ENCODE measurements around the gene AUH. TPM values are rescaled to one million over a fixed set of nuclear protein-coding genes. Genes with fewer than 3 reads are reported as not detected.

The AUH gene
- total and polyA plus RNA-seq, 2 donors (not counting 1 experiment from before 2014, with no cell fraction given): 11.3 to 55.5 TPM

DNA sequence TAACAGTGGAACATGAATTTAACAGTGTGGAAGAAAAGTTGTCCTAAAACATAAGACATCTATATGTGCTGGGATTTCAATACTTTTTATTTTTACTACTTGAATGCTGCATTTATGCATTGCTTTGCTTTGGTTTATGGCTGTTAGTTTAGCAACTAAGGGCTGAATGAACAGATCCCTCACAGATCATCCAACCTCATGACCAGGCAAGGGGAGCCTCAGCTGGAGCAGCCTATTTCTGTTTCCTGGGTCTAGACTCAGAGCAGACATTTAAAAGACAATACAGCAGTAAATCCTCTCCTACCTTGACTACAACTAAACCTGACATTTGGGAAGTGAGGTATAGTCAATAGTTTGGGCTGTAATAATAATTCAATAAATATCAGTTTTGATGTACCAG lies 163.3 kb downstream of the AUH start:
- Histone ChIP-seq H3K27ac (ENCODE audit: insufficient read depth, low read length) (peak overlapping the region; percentile 1), H4K20me1 (ENCODE audit: control insufficient read depth, extremely low read depth, insufficient read depth, low read length) (no peaks in the 10 kb centered on the region), H3K79me2 (ENCODE audit: control insufficient read depth, insufficient read depth, low read length) (no peaks in the 10 kb centered on the region), H2AFZ (ENCODE audit: low read length) (no peak overlapping the region), H3K27me3 (ENCODE audit: control insufficient read depth, insufficient read depth, low read length) (no peaks in the 10 kb centered on the region), H3K9ac (ENCODE audit: insufficient read depth, low read length) (no peak overlapping the region), H3K4me1 (ENCODE audit: control insufficient read depth, extremely low read depth, insufficient read depth, low read length) (peaks cover 14% of the 10 kb centered on the region), H3K4me2 (ENCODE audit: extremely low read depth, insufficient read depth, low read length) (no peak overlapping the region), H3K9me3 (ENCODE audit: control insufficient read depth, insufficient read depth, low read depth, low read length) (no peaks in the 10 kb centered on the region), H3K36me3 (ENCODE audit: control insufficient read depth, insufficient read depth, low read length) (no peaks in the 10 kb centered on the region), H3K4me3 (replicated peaks in 1 of 4; ENCODE audit: control extremely low read depth in 1 of 4, insufficient read depth in 1 of 4, low read depth in 3 of 4, low read length in 4 of 4) (no peak overlapping the region)
- DNase-seq (ENCODE audit: low read depth in 2 of 2): peak in 1 of 2 donors; percentile 26
- TF ChIP-seq EZH2 (IDR thresholded peaks at IDR 0.05; ENCODE audit: low read length, missing control alignments): no peak
- TF ChIP-seq, protein P1, sequence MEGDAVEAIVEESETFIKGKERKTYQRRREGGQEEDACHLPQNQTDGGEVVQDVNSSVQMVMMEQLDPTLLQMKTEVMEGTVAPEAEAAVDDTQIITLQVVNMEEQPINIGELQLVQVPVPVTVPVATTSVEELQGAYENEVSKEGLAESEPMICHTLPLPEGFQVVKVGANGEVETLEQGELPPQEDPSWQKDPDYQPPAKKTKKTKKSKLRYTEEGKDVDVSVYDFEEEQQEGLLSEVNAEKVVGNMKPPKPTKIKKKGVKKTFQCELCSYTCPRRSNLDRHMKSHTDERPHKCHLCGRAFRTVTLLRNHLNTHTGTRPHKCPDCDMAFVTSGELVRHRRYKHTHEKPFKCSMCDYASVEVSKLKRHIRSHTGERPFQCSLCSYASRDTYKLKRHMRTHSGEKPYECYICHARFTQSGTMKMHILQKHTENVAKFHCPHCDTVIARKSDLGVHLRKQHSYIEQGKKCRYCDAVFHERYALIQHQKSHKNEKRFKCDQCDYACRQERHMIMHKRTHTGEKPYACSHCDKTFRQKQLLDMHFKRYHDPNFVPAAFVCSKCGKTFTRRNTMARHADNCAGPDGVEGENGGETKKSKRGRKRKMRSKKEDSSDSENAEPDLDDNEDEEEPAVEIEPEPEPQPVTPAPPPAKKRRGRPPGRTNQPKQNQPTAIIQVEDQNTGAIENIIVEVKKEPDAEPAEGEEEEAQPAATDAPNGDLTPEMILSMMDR (conservative IDR thresholded peaks at IDR 0.05 in 1 of 2, IDR thresholded peaks at IDR 0.05 in 1 of 2; ENCODE audit: low read depth in 1 of 2, low read length in 2 of 2): no peak

DNA sequence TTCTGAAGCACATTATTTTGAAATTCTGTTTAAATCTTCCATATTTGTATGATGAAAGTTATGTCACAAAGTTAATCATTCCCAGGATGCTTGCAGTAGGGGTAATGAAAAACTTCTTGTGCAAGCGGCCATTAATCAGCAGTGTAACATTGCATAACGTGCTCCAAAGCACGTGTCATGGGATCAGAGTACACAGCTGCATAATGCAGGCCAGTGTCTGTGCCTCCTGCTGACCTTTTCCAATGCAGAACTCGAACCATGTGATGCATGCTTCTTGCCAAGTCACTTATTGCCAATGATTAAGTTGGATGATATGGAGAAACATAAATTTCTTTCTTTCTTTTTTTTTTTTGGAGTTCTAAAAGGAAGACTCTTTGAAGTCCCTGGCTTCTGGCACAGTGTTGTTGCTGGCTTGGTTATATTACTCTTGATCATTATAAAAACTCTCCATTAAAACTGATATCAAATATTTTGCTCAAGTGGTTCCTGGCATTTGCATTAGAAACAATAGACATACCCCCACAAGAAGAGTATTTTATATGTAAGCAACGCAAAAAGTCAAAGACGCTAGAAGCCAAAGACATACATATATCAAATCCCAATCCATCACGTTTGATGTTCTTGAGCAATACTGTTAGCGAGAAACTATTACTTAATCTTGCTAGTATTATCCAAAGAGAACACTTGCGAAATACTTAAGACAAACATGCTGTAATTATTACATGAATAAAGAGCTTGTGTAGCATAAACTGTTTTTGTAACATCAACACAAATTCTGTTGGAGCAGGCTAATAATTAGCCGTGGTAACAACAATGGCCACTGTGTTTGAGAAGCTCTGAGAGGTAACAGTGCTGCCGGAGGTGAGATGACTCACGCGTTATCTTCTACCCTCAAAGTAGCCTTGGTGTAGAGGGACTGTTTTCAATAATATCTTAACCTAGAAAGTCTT lies 164.2 kb downstream of the AUH start:
- H3K27ac ChIP-seq (ENCODE audit: insufficient read depth, low read length): peak overlapping the region; percentile 99
- no peak overlapping the region for H3K4me3 ChIP-seq (replicated peaks in 1 of 4; ENCODE audit: control extremely low read depth in 1 of 4, insufficient read depth in 1 of 4, low read depth in 3 of 4, low read length in 4 of 4)
- no peaks in the 10 kb centered on the region for H4K20me1 ChIP-seq (ENCODE audit: control insufficient read depth, extremely low read depth, insufficient read depth, low read length)
- no peaks in the 10 kb centered on the region for H3K79me2 ChIP-seq (ENCODE audit: control insufficient read depth, insufficient read depth, low read length)
- H3K4me2 ChIP-seq (ENCODE audit: extremely low read depth, insufficient read depth, low read length): peak overlapping the region; percentile 0
- no peak overlapping the region for H2AFZ ChIP-seq (ENCODE audit: low read length)
- DNase-seq (ENCODE audit: low read depth in 2 of 2): peak; percentile 87 to 100
- no peak for TF ChIP-seq EZH2 (IDR thresholded peaks at IDR 0.05; ENCODE audit: low read length, missing control alignments)
- TF ChIP-seq, protein P1 (conservative IDR thresholded peaks at IDR 0.05 in 1 of 2, IDR thresholded peaks at IDR 0.05 in 1 of 2; ENCODE audit: low read depth in 1 of 2, low read length in 2 of 2): no peak
- no peaks in the 10 kb centered on the region for H3K9me3 ChIP-seq (ENCODE audit: control insufficient read depth, insufficient read depth, low read depth, low read length)
- H3K36me3 ChIP-seq (ENCODE audit: control insufficient read depth, insufficient read depth, low read length): no peaks in the 10 kb centered on the region
- H3K27me3 ChIP-seq (ENCODE audit: control insufficient read depth, insufficient read depth, low read length): no peaks in the 10 kb centered on the region
- H3K4me1 ChIP-seq (ENCODE audit: control insufficient read depth, extremely low read depth, insufficient read depth, low read length): peaks cover 17% of the 10 kb centered on the region
- H3K9ac ChIP-seq (ENCODE audit: insufficient read depth, low read length): no peak overlapping the region

DNA sequence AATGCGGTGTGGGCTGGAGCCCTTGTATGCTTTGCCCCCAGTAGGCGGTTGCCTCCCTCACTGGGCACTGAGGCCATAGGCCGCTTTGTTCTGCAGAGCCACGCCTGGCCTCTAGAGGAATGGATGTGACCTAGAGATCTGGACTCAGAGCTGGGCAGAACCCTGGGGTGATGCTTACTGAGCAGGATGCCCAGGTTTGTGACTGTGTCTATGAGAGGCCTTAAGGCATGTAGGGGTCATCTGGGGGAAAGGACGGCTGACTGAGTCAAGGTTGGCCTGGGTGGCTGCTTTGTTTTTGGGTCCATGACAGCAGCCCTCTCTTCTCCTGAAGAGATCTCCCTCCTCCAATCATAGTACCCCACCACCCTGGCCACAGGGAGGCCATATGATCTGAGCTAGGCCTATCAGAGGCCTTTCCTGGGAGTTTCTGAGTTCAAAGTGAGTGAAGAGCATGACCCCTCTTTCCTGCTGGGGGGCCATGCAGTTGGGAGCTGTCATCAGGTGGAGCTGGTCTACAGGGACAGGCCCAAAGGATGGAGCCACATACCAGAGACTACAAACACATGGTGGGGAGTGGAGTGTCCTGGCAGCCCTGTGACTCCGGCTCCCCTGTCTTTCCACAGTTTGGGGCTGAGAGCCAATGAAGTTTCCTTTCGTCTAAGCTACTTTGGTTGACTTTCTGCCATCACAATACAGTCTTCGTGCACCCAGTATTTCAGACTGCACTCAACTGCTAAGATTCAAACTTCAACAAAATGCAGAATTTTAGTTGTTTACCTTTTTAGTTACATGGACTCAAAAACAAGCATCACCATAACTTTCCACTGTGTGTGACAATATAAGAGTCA lies 165.4 kb downstream of the AUH start:
- no peaks in the 10 kb centered on the region for H3K9me3 ChIP-seq (ENCODE audit: control insufficient read depth, insufficient read depth, low read depth, low read length)
- H3K4me2 ChIP-seq (ENCODE audit: extremely low read depth, insufficient read depth, low read length): no peak overlapping the region
- peaks cover 25% of the 10 kb centered on the region for H3K4me1 ChIP-seq (ENCODE audit: control insufficient read depth, extremely low read depth, insufficient read depth, low read length)
- H3K79me2 ChIP-seq (ENCODE audit: control insufficient read depth, insufficient read depth, low read length): no peaks in the 10 kb centered on the region
- H3K36me3 ChIP-seq (ENCODE audit: control insufficient read depth, insufficient read depth, low read length): no peaks in the 10 kb centered on the region
- no peaks in the 10 kb centered on the region for H3K27me3 ChIP-seq (ENCODE audit: control insufficient read depth, insufficient read depth, low read length)
- TF ChIP-seq EZH2 (IDR thresholded peaks at IDR 0.05; ENCODE audit: low read length, missing control alignments): no peak
- TF ChIP-seq, protein P1 (conservative IDR thresholded peaks at IDR 0.05 in 1 of 2, IDR thresholded peaks at IDR 0.05 in 1 of 2; ENCODE audit: low read depth in 1 of 2, low read length in 2 of 2): no peak
- DNase-seq (ENCODE audit: low read depth in 2 of 2): no peak
- peak overlapping the region; percentile 99 for H3K27ac ChIP-seq (ENCODE audit: insufficient read depth, low read length)
- no peak overlapping the region for H2AFZ ChIP-seq (ENCODE audit: low read length)
- no peak overlapping the region for H3K9ac ChIP-seq (ENCODE audit: insufficient read depth, low read length)
- no peaks in the 10 kb centered on the region for H4K20me1 ChIP-seq (ENCODE audit: control insufficient read depth, extremely low read depth, insufficient read depth, low read length)
- H3K4me3 ChIP-seq (replicated peaks in 1 of 4; ENCODE audit: control extremely low read depth in 1 of 4, insufficient read depth in 1 of 4, low read depth in 3 of 4, low read length in 4 of 4): no peak overlapping the region

Measured in fibroblast of lung (primary cell).